Hepatocyte (in vitro differentiated cells): ENCODE results near the gene PSAPL1.

Experiments used
- EZH2 ChIP-seq: fragments of 200-600 bp; sonication (generic); IDR thresholded peaks from 2 replicates; pipeline ENCODE4 v1.6.1; 2016; ENCODE audit warnings: antibody characterized with exemption, mild to moderate bottlenecking, borderline replicate concordance
- TF ChIP-seq, protein P1 (sequence below): fragments of 200-600 bp; sonication (generic); IDR thresholded peaks from 2 replicates; pipeline ENCODE4 v1.5.1; 2016; ENCODE audit warnings: antibody characterized with exemption, mild to moderate bottlenecking; ENCODE audit not compliant: poor library complexity

DNA sequence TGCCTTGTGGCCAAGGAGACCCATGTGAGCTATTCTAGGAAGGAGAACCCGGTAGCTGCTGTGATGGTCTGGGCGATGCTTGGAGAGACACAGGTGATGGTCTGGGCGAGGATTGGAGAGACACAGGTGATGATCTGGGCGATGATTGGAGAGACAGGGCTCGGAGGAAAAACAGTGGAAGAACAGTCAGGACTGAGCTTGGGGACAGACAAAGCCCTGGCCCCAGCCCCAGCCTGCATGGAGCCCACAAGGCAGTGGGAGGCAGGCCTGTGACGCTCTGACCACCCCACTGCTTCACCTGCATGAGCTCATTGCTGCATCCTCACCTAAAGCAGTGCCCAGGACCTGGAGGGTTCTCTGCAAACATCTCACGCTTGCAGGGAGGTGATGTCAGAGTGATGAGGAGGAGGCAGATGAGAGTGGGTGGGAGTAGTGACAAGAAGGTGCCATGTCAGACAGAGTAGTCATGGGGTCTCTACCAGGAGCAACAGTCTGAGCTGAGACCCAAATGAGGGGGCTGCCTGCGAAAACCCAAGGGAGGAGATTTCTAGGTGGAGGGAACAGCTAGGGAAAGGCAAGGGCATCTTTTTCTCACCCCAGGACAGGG is 35.9 kb upstream of the PSAPL1 start:
- TF ChIP-seq, protein P1, sequence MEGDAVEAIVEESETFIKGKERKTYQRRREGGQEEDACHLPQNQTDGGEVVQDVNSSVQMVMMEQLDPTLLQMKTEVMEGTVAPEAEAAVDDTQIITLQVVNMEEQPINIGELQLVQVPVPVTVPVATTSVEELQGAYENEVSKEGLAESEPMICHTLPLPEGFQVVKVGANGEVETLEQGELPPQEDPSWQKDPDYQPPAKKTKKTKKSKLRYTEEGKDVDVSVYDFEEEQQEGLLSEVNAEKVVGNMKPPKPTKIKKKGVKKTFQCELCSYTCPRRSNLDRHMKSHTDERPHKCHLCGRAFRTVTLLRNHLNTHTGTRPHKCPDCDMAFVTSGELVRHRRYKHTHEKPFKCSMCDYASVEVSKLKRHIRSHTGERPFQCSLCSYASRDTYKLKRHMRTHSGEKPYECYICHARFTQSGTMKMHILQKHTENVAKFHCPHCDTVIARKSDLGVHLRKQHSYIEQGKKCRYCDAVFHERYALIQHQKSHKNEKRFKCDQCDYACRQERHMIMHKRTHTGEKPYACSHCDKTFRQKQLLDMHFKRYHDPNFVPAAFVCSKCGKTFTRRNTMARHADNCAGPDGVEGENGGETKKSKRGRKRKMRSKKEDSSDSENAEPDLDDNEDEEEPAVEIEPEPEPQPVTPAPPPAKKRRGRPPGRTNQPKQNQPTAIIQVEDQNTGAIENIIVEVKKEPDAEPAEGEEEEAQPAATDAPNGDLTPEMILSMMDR, result no peak
- no peak for TF ChIP-seq EZH2
